Measurements from ENCODE around the gene RPS10. TPM values are rescaled to one million over a fixed set of nuclear protein-coding genes. Genes with fewer than 3 reads are reported as not detected.

Gene RPS10
- total RNA-seq, 1 donor from 2014 or later, result 3,975 TPM

GRCh38 chr6:34457742-34458735, 32.2 kb upstream of the RPS10 start:
- no peak for TF ChIP-seq CTCF (IDR thresholded peaks at IDR 0.05; ENCODE audit: insufficient read depth, low read length, poor library complexity, severe bottlenecking)
- no peak for DNase-seq (ENCODE audit: low read depth)
- Histone ChIP-seq H3K4me3 (ENCODE audit: low read depth, low read length) (no peak overlapping the region), H3K36me3 (ENCODE audit: control insufficient read depth, insufficient read depth, low read length) (no peaks in the 10 kb centered on the region), H3K27me3 (ENCODE audit: control insufficient read depth, insufficient read depth, low read length) (peaks cover 2% of the 10 kb centered on the region)

GRCh38 chr6:34457382-34457741, 31.5 kb upstream of the RPS10 start:
- TF ChIP-seq CTCF (IDR thresholded peaks at IDR 0.05; ENCODE audit: insufficient read depth, low read length, poor library complexity, severe bottlenecking), result no peak
- no peaks in the 10 kb centered on the region for H3K36me3 ChIP-seq (ENCODE audit: control insufficient read depth, insufficient read depth, low read length)
- H3K27me3 ChIP-seq (ENCODE audit: control insufficient read depth, insufficient read depth, low read length), result peaks cover 2% of the 10 kb centered on the region
- no peak for DNase-seq (ENCODE audit: low read depth)
- H3K4me3 ChIP-seq (ENCODE audit: low read depth, low read length), result no peak overlapping the region

- no peak for DNase-seq (ENCODE audit: low read depth)
- peaks cover 2% of the 10 kb centered on the region for H3K27me3 ChIP-seq (ENCODE audit: control insufficient read depth, insufficient read depth, low read length)
- H3K4me3 ChIP-seq (ENCODE audit: low read depth, low read length), result no peak overlapping the region
- H3K36me3 ChIP-seq (ENCODE audit: control insufficient read depth, insufficient read depth, low read length), result no peaks in the 10 kb centered on the region
- no peak for TF ChIP-seq CTCF (IDR thresholded peaks at IDR 0.05; ENCODE audit: insufficient read depth, low read length, poor library complexity, severe bottlenecking)
Observed at GRCh38 chr6:34455831-34456230, 30.0 kb upstream of the RPS10 start.

- TF ChIP-seq CTCF (IDR thresholded peaks at IDR 0.05; ENCODE audit: insufficient read depth, low read length, poor library complexity, severe bottlenecking), result no peak
- DNase-seq (ENCODE audit: low read depth), result no peak
- Histone ChIP-seq H3K27me3 (ENCODE audit: control insufficient read depth, insufficient read depth, low read length) (peaks cover 3% of the 10 kb centered on the region), H3K36me3 (ENCODE audit: control insufficient read depth, insufficient read depth, low read length) (no peaks in the 10 kb centered on the region), H3K4me3 (ENCODE audit: low read depth, low read length) (no peak overlapping the region)
Observed at GRCh38 chr6:34451192-34451591, 25.3 kb upstream of the RPS10 start.

GRCh38 chr6:34447910-34448309, 22.0 kb upstream of the RPS10 start:
- no peak for DNase-seq (ENCODE audit: low read depth)
- Histone ChIP-seq H3K27me3 (ENCODE audit: control insufficient read depth, insufficient read depth, low read length) (peaks cover 3% of the 10 kb centered on the region), H3K4me3 (ENCODE audit: low read depth, low read length) (no peak overlapping the region), H3K36me3 (ENCODE audit: control insufficient read depth, insufficient read depth, low read length) (no peaks in the 10 kb centered on the region)
- TF ChIP-seq CTCF (IDR thresholded peaks at IDR 0.05; ENCODE audit: insufficient read depth, low read length, poor library complexity, severe bottlenecking), result no peak

Data from kidney epithelial cell (primary cell).